Mesenchymal stem cell (in vitro differentiated cells and primary cell): ENCODE measurements around the gene NOL4L.
A peak's percentile ranks its signal among the peaks of the same experiment; 100 is the strongest.

Source experiments
- DNase-seq: peaks from one replicate; pipeline ENCODE4 v3.0.0-alpha.2; 2013
- H2AFZ ChIP-seq: one replicate; pipeline ENCODE4 v1.6.1; 2013; ENCODE audit warnings: low read depth, mild to moderate bottlenecking, control low read depth, inconsistent platforms, low read length, moderate library complexity
- H2AK5ac ChIP-seq: 2 replicates; pipeline ENCODE4 v1.6.1; 2013; ENCODE audit warnings: low read length, moderate library complexity, mild to moderate bottlenecking, inconsistent platforms; ENCODE audit not compliant: severe bottlenecking
- H2BK120ac ChIP-seq: one replicate; pipeline ENCODE4 v1.6.1; 2013; ENCODE audit warnings: low read depth, mild to moderate bottlenecking, inconsistent platforms, low read length, moderate library complexity
- H2BK12ac ChIP-seq, 2 experiments: one replicate each; pipeline ENCODE4 v1.6.1; 2013; ENCODE audit warnings: inconsistent platforms in 2 of 2, low read length in 2 of 2, mild to moderate bottlenecking in 2 of 2, moderate library complexity in 2 of 2, control low read depth in 1 of 2
- H2BK15ac ChIP-seq: one replicate; pipeline ENCODE4 v1.6.1; 2013; ENCODE audit warnings: mild to moderate bottlenecking, low read depth, inconsistent platforms; ENCODE audit not compliant: poor library complexity, severe bottlenecking
- H2BK5ac ChIP-seq: 2 replicates; pipeline ENCODE4 v1.6.1; 2013; ENCODE audit warnings: low read depth, mild to moderate bottlenecking, low read length, control low read depth, inconsistent platforms; ENCODE audit not compliant: poor library complexity, severe bottlenecking
- H3K14ac ChIP-seq, 2 experiments: one replicate each; pipeline ENCODE4 v1.6.1; 2013; ENCODE audit warnings: inconsistent platforms in 2 of 2, low read length in 2 of 2, control low read depth in 1 of 2, mild to moderate bottlenecking in 1 of 2, moderate library complexity in 1 of 2
- H3K18ac ChIP-seq, 2 experiments: one replicate each; pipeline ENCODE4 v1.6.1; 2013; ENCODE audit warnings: inconsistent platforms in 2 of 2, low read length in 2 of 2, control low read depth in 1 of 2, low read depth in 1 of 2, mild to moderate bottlenecking in 1 of 2
- H3K23ac ChIP-seq, 2 experiments: one replicate each; pipeline ENCODE4 v1.6.1; 2013; ENCODE audit warnings: inconsistent platforms in 2 of 2, low read length in 2 of 2, mild to moderate bottlenecking in 2 of 2, moderate library complexity in 2 of 2, control low read depth in 1 of 2
- H3K27ac ChIP-seq: 2 replicates; pipeline ENCODE4 v1.5.1; 2013; ENCODE audit warnings: mild to moderate bottlenecking, moderate library complexity, low read length, control low read depth, inconsistent platforms; ENCODE audit not compliant: poor library complexity, severe bottlenecking
- H3K27me3 ChIP-seq, 2 experiments: 2 replicates each; pipeline versions ENCODE4 v1.6.1 to v1.7.0; 2013; ENCODE audit warnings: low read length in 2 of 2, mild to moderate bottlenecking in 2 of 2, moderate library complexity in 2 of 2, control low read depth in 1 of 2, inconsistent platforms in 1 of 2; ENCODE audit not compliant: control insufficient read depth in 1 of 2, insufficient read depth in 1 of 2
- H3K36me3 ChIP-seq, 2 experiments: 2 replicates each; pipeline versions ENCODE4 v1.6.1 to v1.7.0; 2013; ENCODE audit warnings: low read length in 2 of 2, control low read depth in 1 of 2, inconsistent platforms in 1 of 2, low read depth in 1 of 2, mild to moderate bottlenecking in 1 of 2; ENCODE audit not compliant: insufficient read depth in 2 of 2, control insufficient read depth in 1 of 2
- H3K4ac ChIP-seq, 2 experiments: one replicate each; pipeline ENCODE4 v1.6.1; 2013; ENCODE audit warnings: inconsistent platforms in 2 of 2, low read length in 2 of 2, mild to moderate bottlenecking in 2 of 2, moderate library complexity in 2 of 2, control low read depth in 1 of 2, low read depth in 1 of 2
- H3K4me1 ChIP-seq: 2 replicates; pipeline ENCODE4 v1.6.1; 2013; ENCODE audit warnings: low read depth, low read length, control low read depth; ENCODE audit not compliant: control insufficient read depth, insufficient read depth
- H3K4me2 ChIP-seq: 2 replicates; pipeline ENCODE4 v1.6.1; 2013; ENCODE audit warnings: low read length, mild to moderate bottlenecking, inconsistent platforms; ENCODE audit not compliant: poor library complexity, severe bottlenecking
- H3K4me3 ChIP-seq, 2 experiments: 2 replicates each; pipeline versions ENCODE4 v1.5.1 to v1.7.0; 2013; ENCODE audit warnings: low read length in 2 of 2, mild to moderate bottlenecking in 2 of 2, control low read depth in 1 of 2, low read depth in 1 of 2; ENCODE audit not compliant: insufficient read depth in 1 of 2
- H3K79me1 ChIP-seq: replicated peaks from 2 replicates; pipeline ENCODE4 v1.6.1; 2013; ENCODE audit warnings: mild to moderate bottlenecking, control low read depth, low read length, inconsistent platforms; ENCODE audit not compliant: poor library complexity, severe bottlenecking
- H3K9ac ChIP-seq: 2 replicates; pipeline ENCODE4 v1.7.0; 2013; ENCODE audit warnings: mild to moderate bottlenecking, low read length, moderate library complexity
- H3K9me3 ChIP-seq: 2 replicates; pipeline ENCODE4 v1.7.0; 2013; ENCODE audit warnings: mild to moderate bottlenecking, low read length; ENCODE audit not compliant: control insufficient read depth
- H4K8ac ChIP-seq: one replicate; pipeline ENCODE4 v1.6.1; 2013; ENCODE audit warnings: inconsistent platforms, mild to moderate bottlenecking, low read length, moderate library complexity
- H4K91ac ChIP-seq: one replicate; pipeline ENCODE4 v1.6.1; 2013; ENCODE audit warnings: mild to moderate bottlenecking, low read length, inconsistent platforms
- WGBS: methylation state at CpG from one replicate; pipeline ENCODE4 v1.1.7; 2013; ENCODE audit warnings: mixed read lengths; 5-methylcytosine and 5-hydroxymethylcytosine counted together

NOL4L gene

DNA sequence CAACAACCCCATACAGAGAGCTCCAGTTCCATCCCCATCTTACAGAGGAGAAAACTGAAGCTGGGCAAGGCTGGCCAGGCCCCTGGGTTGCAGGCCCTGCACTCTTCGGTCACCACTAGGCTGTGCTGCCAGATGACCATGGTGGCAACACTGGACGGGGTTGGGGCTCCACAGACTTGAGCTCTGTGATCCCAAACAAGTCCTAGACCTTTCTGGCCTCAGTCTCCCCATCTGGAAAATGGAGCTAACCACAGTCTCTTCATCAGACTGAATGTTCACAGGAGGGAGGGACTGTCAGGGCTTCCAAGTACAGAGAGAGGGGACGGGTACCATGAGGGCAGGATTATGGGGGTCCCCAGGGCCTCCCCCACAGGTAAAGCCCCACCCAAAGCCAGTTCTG, 41.3 kb upstream of the NOL4L start:
- H2AK5ac ChIP-seq, result peak overlapping the region; percentile 15
- no peak overlapping the region for H4K91ac ChIP-seq
- no peak overlapping the region for H3K23ac ChIP-seq
- WGBS, result 71% methylated on average over 2 of the region's 3 CpGs
- no peak overlapping the region for H2BK120ac ChIP-seq
- no peak overlapping the region for H3K9ac ChIP-seq
- no peak overlapping the region for H2AFZ ChIP-seq
- H2BK5ac ChIP-seq, result peak overlapping the region; percentile 45
- H3K36me3 ChIP-seq, result no peaks in the 10 kb centered on the region
- H3K4me3 ChIP-seq, result no peak overlapping the region
- H3K9me3 ChIP-seq, result no peaks in the 10 kb centered on the region
- H4K8ac ChIP-seq, result no peak overlapping the region
- H3K79me1 ChIP-seq, result no peaks in the 10 kb centered on the region
- peak overlapping the region in 1 of 2 experiments; percentile 58 for H3K14ac ChIP-seq
- H2BK12ac ChIP-seq, result peak overlapping the region in 1 of 2 experiments; percentile 28
- peak overlapping the region; percentile 12 for H2BK15ac ChIP-seq
- H3K4me2 ChIP-seq, result no peak overlapping the region
- H3K27ac ChIP-seq, result no peak overlapping the region
- H3K4ac ChIP-seq, result peak overlapping the region in 1 of 2 experiments; percentile 30
- peaks cover 4 to 71% of the 10 kb centered on the region in 2 experiments for H3K27me3 ChIP-seq
- peak overlapping the region in 1 of 2 experiments; percentile 52 for H3K18ac ChIP-seq
- no peak for DNase-seq
- peaks cover 26% of the 10 kb centered on the region for H3K4me1 ChIP-seq

DNA sequence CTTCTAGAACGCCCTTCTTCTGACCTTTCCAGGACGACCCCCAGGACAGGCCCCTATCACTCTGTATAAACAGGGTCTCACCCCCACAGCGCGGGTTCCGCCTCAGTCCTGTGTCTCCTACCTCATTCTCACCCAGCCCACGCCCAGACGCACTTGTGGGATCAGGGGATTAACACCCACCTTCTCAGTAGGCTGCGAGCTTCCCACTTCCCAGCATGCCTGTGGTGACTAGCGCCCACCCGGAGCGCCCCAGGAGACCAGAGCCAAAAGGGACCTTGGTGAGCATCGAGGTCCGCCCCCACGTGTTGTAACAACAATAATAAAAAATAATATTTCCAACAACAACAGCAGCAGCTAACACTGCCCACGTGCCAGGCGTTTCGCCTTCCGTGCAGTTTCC, 40.9 kb upstream of the NOL4L start:
- Histone ChIP-seq H3K14ac (no peak overlapping the region), H2BK120ac (no peak overlapping the region), H3K27me3 (peaks cover 4 to 72% of the 10 kb centered on the region in 2 experiments), H2BK5ac (no peak overlapping the region), H2BK12ac (no peak overlapping the region), H3K18ac (no peak overlapping the region), H3K4me1 (peaks cover 26% of the 10 kb centered on the region), H3K79me1 (no peaks in the 10 kb centered on the region), H2BK15ac (peak overlapping the region; percentile 12), H2AK5ac (no peak overlapping the region), H3K27ac (no peak overlapping the region), H3K36me3 (no peaks in the 10 kb centered on the region), H4K91ac (no peak overlapping the region), H3K9ac (no peak overlapping the region), H3K23ac (no peak overlapping the region), H2AFZ (no peak overlapping the region), H3K4ac (no peak overlapping the region), H3K9me3 (no peaks in the 10 kb centered on the region), H3K4me2 (no peak overlapping the region), H4K8ac (no peak overlapping the region), H3K4me3 (no peak overlapping the region)
- DNase-seq, result no peak
- WGBS, result 90% methylated on average over 18 of the region's 18 CpGs

DNA sequence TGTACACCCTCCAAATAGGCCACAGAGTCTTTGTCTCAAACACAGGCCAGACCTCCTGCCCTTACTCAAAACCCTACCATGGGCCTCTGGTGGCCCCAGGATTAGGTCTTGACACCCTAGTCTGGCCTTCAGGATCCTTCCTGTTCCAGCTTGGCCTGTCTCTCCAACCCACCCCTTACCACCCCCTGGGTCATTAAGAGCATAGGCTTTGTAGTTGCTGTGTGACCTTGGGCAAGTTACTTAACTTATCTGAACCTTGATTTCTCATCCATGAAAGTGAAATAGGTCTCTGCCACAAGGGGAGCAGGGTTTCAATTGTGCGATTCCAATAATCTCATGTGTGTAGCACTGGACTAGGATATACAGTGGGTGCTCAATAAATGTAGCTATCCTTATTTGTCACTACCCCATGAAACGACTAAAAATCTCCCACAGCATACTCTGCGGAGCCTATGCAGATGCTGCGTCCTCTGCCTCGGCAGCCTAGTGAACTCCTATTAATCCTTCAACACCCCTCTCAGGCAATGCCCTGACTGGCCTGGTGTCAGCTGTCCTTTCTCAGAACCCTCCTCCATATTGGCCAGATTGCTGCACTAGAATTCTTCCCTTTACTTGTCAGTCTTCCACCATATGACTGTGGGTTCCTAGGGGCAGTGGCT, 39.7 kb upstream of the NOL4L start:
- no peak overlapping the region for H2BK120ac ChIP-seq
- no peak overlapping the region for H4K8ac ChIP-seq
- no peak overlapping the region for H3K14ac ChIP-seq
- no peak overlapping the region for H4K91ac ChIP-seq
- H3K23ac ChIP-seq, result no peak overlapping the region
- no peak overlapping the region for H3K27ac ChIP-seq
- no peaks in the 10 kb centered on the region for H3K36me3 ChIP-seq
- no peak overlapping the region for H2BK15ac ChIP-seq
- DNase-seq, result no peak
- no peak overlapping the region for H2BK12ac ChIP-seq
- no peak overlapping the region for H3K4me3 ChIP-seq
- H3K4ac ChIP-seq, result no peak overlapping the region
- H3K27me3 ChIP-seq, result peaks cover 8 to 80% of the 10 kb centered on the region in 2 experiments
- no peak overlapping the region for H3K18ac ChIP-seq
- 93% methylated on average over 5 of the region's 5 CpGs for WGBS
- H3K4me1 ChIP-seq, result peaks cover 26% of the 10 kb centered on the region
- H3K9ac ChIP-seq, result no peak overlapping the region
- H2AK5ac ChIP-seq, result no peak overlapping the region
- no peaks in the 10 kb centered on the region for H3K79me1 ChIP-seq
- H2AFZ ChIP-seq, result no peak overlapping the region
- no peak overlapping the region for H2BK5ac ChIP-seq
- no peaks in the 10 kb centered on the region for H3K9me3 ChIP-seq
- H3K4me2 ChIP-seq, result no peak overlapping the region

DNA sequence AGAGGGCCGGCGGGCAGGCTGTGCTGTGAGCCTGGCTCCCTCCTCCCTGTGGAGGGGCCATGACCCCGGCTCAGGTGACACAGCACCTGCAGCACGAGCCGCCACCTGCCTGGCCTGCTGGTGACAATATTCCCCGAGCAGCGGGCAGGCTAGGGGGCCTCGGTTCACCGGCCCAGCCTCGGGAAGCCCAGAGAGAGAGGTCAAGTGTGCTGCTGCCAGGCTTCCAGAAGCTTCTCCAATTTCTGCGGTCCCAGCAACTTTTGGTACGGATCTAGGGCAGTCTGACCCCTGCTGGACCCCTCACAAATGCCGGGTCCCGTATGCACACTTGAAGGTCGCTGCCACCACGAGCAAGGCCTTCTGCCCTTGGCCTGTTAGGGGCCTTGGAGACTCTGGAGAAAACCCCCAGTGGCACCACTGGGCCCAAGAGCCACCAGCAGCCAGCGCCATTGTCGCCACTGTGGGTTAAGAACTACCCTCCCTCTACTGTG, 38.6 kb upstream of the NOL4L start:
- no peak overlapping the region for H2BK15ac ChIP-seq
- no peak overlapping the region for H3K4me2 ChIP-seq
- no peaks in the 10 kb centered on the region for H3K36me3 ChIP-seq
- H2BK5ac ChIP-seq, result no peak overlapping the region
- H3K18ac ChIP-seq, result no peak overlapping the region
- no peak overlapping the region for H2AFZ ChIP-seq
- H3K4me3 ChIP-seq, result no peak overlapping the region
- peaks cover 22% of the 10 kb centered on the region for H3K4me1 ChIP-seq
- no peaks in the 10 kb centered on the region for H3K9me3 ChIP-seq
- peaks cover 14 to 87% of the 10 kb centered on the region in 2 experiments for H3K27me3 ChIP-seq
- H3K27ac ChIP-seq, result no peak overlapping the region
- H4K8ac ChIP-seq, result no peak overlapping the region
- no peak for DNase-seq
- no peak overlapping the region for H2BK120ac ChIP-seq
- no peak overlapping the region for H3K14ac ChIP-seq
- H3K4ac ChIP-seq, result no peak overlapping the region
- no peak overlapping the region for H4K91ac ChIP-seq
- WGBS, result 54% methylated on average over 16 of the region's 18 CpGs
- H2AK5ac ChIP-seq, result no peak overlapping the region
- H3K9ac ChIP-seq, result no peak overlapping the region
- H2BK12ac ChIP-seq, result no peak overlapping the region
- H3K79me1 ChIP-seq, result no peaks in the 10 kb centered on the region
- H3K23ac ChIP-seq, result no peak overlapping the region
